GM12878 (cell line): Measurements from ENCODE around the gene FBXW7.

ENCODE experiments used
- CHD2 ChIP-seq: IDR thresholded peaks from 2 replicates; pipeline ENCODE4 v1.6.1; 2011; ENCODE audit warnings: low read depth, low read length, improper control_type of control experiment, borderline replicate concordance
- CTCF ChIP-seq, 3 experiments: IDR thresholded peaks in 2 of 3; conservative IDR thresholded peaks in 1 of 3; 2 replicates each; pipeline ENCODE4 v1.5.1; 2011; ENCODE audit warnings: low read depth in 3 of 3, low read length in 3 of 3, mild to moderate bottlenecking in 3 of 3, control low read depth in 2 of 3, moderate library complexity in 2 of 3, inconsistent platforms in 1 of 3, mixed read lengths in 1 of 3; ENCODE audit not compliant: control insufficient read depth in 2 of 3, insufficient read depth in 1 of 3; ENCODE audit errors: extremely low read depth in 1 of 3
- EZH2 ChIP-seq: IDR thresholded peaks from 2 replicates; pipeline ENCODE4 v1.6.1; 2012; ENCODE audit warnings: low read depth, mild to moderate bottlenecking, control low read depth, inconsistent platforms, low read length, borderline replicate concordance; ENCODE audit not compliant: control insufficient read depth
- GABPA ChIP-seq: IDR thresholded peaks from 2 replicates; pipeline ENCODE4 v1.6.1; 2014; ENCODE audit warnings: antibody characterized with exemption, low read depth, mild to moderate bottlenecking, inconsistent platforms
- MXI1 ChIP-seq: fragments of 150-350 bp; IDR thresholded peaks from 2 replicates; pipeline ENCODE4 v1.6.1; 2011; ENCODE audit warnings: low read depth, mild to moderate bottlenecking, inconsistent platforms, low read length, improper control_type of control experiment
- NRF1 ChIP-seq: conservative IDR thresholded peaks from 2 replicates; pipeline ENCODE4 v1.6.1; 2011; ENCODE audit warnings: mild to moderate bottlenecking, low read depth, low read length, improper control_type of control experiment
- POLR2A ChIP-seq: IDR thresholded peaks from 2 replicates; pipeline ENCODE4 v1.6.1; 2011; ENCODE audit warnings: low read depth, mild to moderate bottlenecking, low read length
- SIX5 ChIP-seq: IDR thresholded peaks from 2 replicates; pipeline ENCODE4 v1.6.1; 2011; ENCODE audit warnings: mild to moderate bottlenecking, low read depth, low read length, moderate library complexity; ENCODE audit not compliant: severe bottlenecking
- SPI1 ChIP-seq: IDR thresholded peaks from 2 replicates; pipeline ENCODE4 v1.6.1; 2011; ENCODE audit warnings: low read depth, mild to moderate bottlenecking, low read length, moderate library complexity, borderline replicate concordance; ENCODE audit not compliant: insufficient read depth
- ZSCAN29 ChIP-seq: fragments of 450-650 bp; IDR thresholded peaks from 2 replicates; pipeline ENCODE4 v1.6.1; 2017; ENCODE audit warnings: mild to moderate bottlenecking, moderate library complexity
- TF ChIP-seq, protein P1 (sequence below): IDR thresholded peaks from 2 replicates; pipeline ENCODE4 v1.6.1; 2012; ENCODE audit warnings: low read depth, low read length, improper control_type of control experiment

GRCh38 chr4:152382057-152382785, 153.7 kb downstream of the FBXW7 start:
- no peak for TF ChIP-seq POLR2A
- TF ChIP-seq NRF1 = no peak
- no peak for TF ChIP-seq GABPA
- no peak for TF ChIP-seq CTCF (IDR thresholded peaks at IDR 0.05 in 2 of 3, conservative IDR thresholded peaks at IDR 0.05 in 1 of 3; ENCODE audit: control insufficient read depth in 2 of 3, extremely low read depth in 1 of 3, insufficient read depth in 1 of 3, low read depth in 3 of 3, low read length in 3 of 3)
- TF ChIP-seq EZH2 = no peak
- TF ChIP-seq, protein P1, sequence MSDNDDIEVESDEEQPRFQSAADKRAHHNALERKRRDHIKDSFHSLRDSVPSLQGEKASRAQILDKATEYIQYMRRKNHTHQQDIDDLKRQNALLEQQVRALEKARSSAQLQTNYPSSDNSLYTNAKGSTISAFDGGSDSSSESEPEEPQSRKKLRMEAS = no peak
- TF ChIP-seq SIX5 = no peak
- TF ChIP-seq CHD2 = no peak
- TF ChIP-seq ZSCAN29 = no peak
- TF ChIP-seq SPI1 = no peak
- no peak for TF ChIP-seq MXI1
